ENCODE measurements around the gene TNK1. TPM values are rescaled to one million over a fixed set of nuclear protein-coding genes. Genes with fewer than 3 reads are reported as not detected.
"Not testable (repeated sequence)": the region's sequence is repeated elsewhere in the genome, so short reads cannot be mapped to it uniquely, and the experiment has no call there.

The TNK1 gene
- polyA plus RNA-seq, 1 of the 3 experiments (the other 2 are of a cell fraction) = 0.64 TPM

- TF ChIP-seq TCF12 (IDR thresholded peaks at IDR 0.05) = no peak
- TF ChIP-seq EZH2phosphoT487 (IDR thresholded peaks at IDR 0.05; ENCODE audit: borderline replicate concordance, low read depth) = no peak
- TF ChIP-seq NFIC (IDR thresholded peaks at IDR 0.05; ENCODE audit: borderline replicate concordance) = no peak
- no peak for TF ChIP-seq EP300 (IDR thresholded peaks at IDR 0.05; ENCODE audit: borderline replicate concordance in 1 of 2, low read depth in 1 of 2, low read length in 1 of 2)
- TF ChIP-seq RFX5 (IDR thresholded peaks at IDR 0.05; ENCODE audit: low read length) = no peak
- TF ChIP-seq SIN3A (IDR thresholded peaks at IDR 0.05; ENCODE audit: borderline replicate concordance, low read depth, low read length) = no peak
- TF ChIP-seq ZBTB33 (IDR thresholded peaks at IDR 0.05; ENCODE audit: borderline replicate concordance, low read depth) = no peak
Measured at GRCh38 chr17:7332111-7332510, 48.8 kb upstream of the TNK1 start (continued).

- 77% methylated on average over 14 of the region's 14 CpGs for WGBS (ENCODE audit: low lambda C conversion rate)
- peaks cover 13% of the 10 kb centered on the region; the same call in 1 of the 2 replicates for H3K79me2 ChIP-seq (ENCODE audit: insufficient read depth)
- H3K27ac ChIP-seq (ENCODE audit: low read depth in 2 of 2, low read length in 1 of 2); POLR2A ChIA-PET; H3K9me2 ChIP-seq; H3K36me3 ChIP-seq (replicated peaks in 1 of 2; ENCODE audit: control insufficient read depth in 1 of 2, insufficient read depth in 2 of 2, low read length in 1 of 2); H3K9ac ChIP-seq; H3F3A ChIP-seq (replicated peaks; ENCODE audit: insufficient read depth); DNase-seq; H3K4me2 ChIP-seq; CTCF ChIA-PET; H3K4me3 ChIP-seq (ENCODE audit: low read depth in 2 of 2, low read length in 1 of 2); H3K9me3 ChIP-seq; H3K27me3 ChIP-seq (ENCODE audit: insufficient read depth); H2AFZ ChIP-seq (ENCODE audit: low read depth); H4K20me1 ChIP-seq (ENCODE audit: insufficient read depth): not testable (repeated sequence)
- peaks cover 3 to 10% of the 10 kb centered on the region in 2 experiments; a peak in 2 of 4 replicates for H3K4me1 ChIP-seq (ENCODE audit: control insufficient read depth in 1 of 2, insufficient read depth in 2 of 2, low read depth in 1 of 2, low read length in 1 of 2)
Measured at GRCh38 chr17:7332600-7333069, 48.3 kb upstream of the TNK1 start.

GRCh38 chr17:7334938-7335538, 45.9 kb upstream of the TNK1 start:
- Histone ChIP-seq H3K4me1 (ENCODE audit: control insufficient read depth in 1 of 2, insufficient read depth in 2 of 2, low read depth in 1 of 2, low read length in 1 of 2) (peaks cover 3 to 6% of the 10 kb centered on the region in 2 experiments; a peak in 2 of 4 replicates), H3K27ac (ENCODE audit: low read depth in 2 of 2, low read length in 1 of 2) (no peak overlapping the region), H3K27me3 (ENCODE audit: insufficient read depth) (peaks cover 13% of the 10 kb centered on the region; the same call in 1 of the 2 replicates), H3K9ac (no peak overlapping the region), H4K20me1 (ENCODE audit: insufficient read depth) (no peaks in the 10 kb centered on the region), H3K79me2 (ENCODE audit: insufficient read depth) (no peaks in the 10 kb centered on the region), H3K4me2 (no peak overlapping the region), H3K9me2 (no peaks in the 10 kb centered on the region), H3F3A (replicated peaks; ENCODE audit: insufficient read depth) (no peaks in the 10 kb centered on the region), H3K9me3 (no peaks in the 10 kb centered on the region), H3K36me3 (replicated peaks in 1 of 2; ENCODE audit: control insufficient read depth in 1 of 2, insufficient read depth in 2 of 2, low read length in 1 of 2) (no peaks in the 10 kb centered on the region), H2AFZ (ENCODE audit: low read depth) (no peak overlapping the region), H3K4me3 (ENCODE audit: low read depth in 2 of 2, low read length in 1 of 2) (no peak overlapping the region)
- DNase-seq = no peak
- ChIA-PET POLR2A (no interaction called here), CTCF (interaction anchor here (0.9 to 4.8 kb wide), 4 partner anchors 10 to 39 kb away, joined by 3 to 33 read pairs (median 18); no protein-coding TSS in a partner anchor)
- WGBS (ENCODE audit: low lambda C conversion rate) = 83% methylated on average over 1 of the region's 3 CpGs
- TF ChIP-seq IRF3 (IDR thresholded peaks at IDR 0.05; ENCODE audit: low read depth, low read length) = no peak
- no peak for TF ChIP-seq USF1 (IDR thresholded peaks at IDR 0.05; ENCODE audit: borderline replicate concordance, low read depth)
- TF ChIP-seq JUND (IDR thresholded peaks at IDR 0.05) = no peak
- no peak for TF ChIP-seq SIN3A (IDR thresholded peaks at IDR 0.05; ENCODE audit: borderline replicate concordance, low read depth, low read length)

- not testable (repeated sequence) for H3K9me3 ChIP-seq; H3K9ac ChIP-seq; H3K4me1 ChIP-seq (ENCODE audit: control insufficient read depth in 1 of 2, insufficient read depth in 2 of 2, low read depth in 1 of 2, low read length in 1 of 2); H3K4me2 ChIP-seq; H3K9me2 ChIP-seq; DNase-seq; H2AFZ ChIP-seq (ENCODE audit: low read depth); H4K20me1 ChIP-seq (ENCODE audit: insufficient read depth); H3K27ac ChIP-seq (ENCODE audit: low read depth in 2 of 2, low read length in 1 of 2); H3F3A ChIP-seq (replicated peaks; ENCODE audit: insufficient read depth); H3K4me3 ChIP-seq (ENCODE audit: low read depth in 2 of 2, low read length in 1 of 2); H3K79me2 ChIP-seq (ENCODE audit: insufficient read depth); H3K36me3 ChIP-seq (replicated peaks in 1 of 2; ENCODE audit: control insufficient read depth in 1 of 2, insufficient read depth in 2 of 2, low read length in 1 of 2)
- peaks cover 18% of the 10 kb centered on the region for H3K27me3 ChIP-seq (ENCODE audit: insufficient read depth)
- WGBS (ENCODE audit: low lambda C conversion rate) = 75% methylated on average over 13 of the region's 13 CpGs
- CTCF ChIA-PET = interaction anchor here (0.9 to 4.8 kb wide), 5 partner anchors 9 to 39 kb away, joined by 3 to 33 read pairs (median 8); no protein-coding TSS in a partner anchor
- POLR2A ChIA-PET = interaction anchor here (0.6 kb wide), 1 partner anchor 298 kb away, joined by 3 read pairs; no protein-coding TSS in a partner anchor
Measured at GRCh38 chr17:7335765-7336164, 45.1 kb upstream of the TNK1 start.
